ENCODE results near the gene DUSP15.

DUSP15 gene

DNA sequence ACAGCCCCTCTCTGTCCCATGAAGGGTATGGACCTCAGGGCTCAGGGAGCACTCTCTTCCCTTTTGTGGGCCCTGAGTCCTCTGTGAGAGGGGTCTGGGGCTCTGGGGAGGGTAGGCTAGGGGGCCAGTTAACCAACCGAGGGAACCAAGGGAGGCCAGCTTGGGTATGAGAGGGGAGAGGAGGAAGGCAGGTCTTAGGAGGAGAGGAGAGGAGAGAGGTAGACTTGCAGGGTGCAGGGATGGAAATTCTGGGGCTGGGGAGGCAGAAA, 720 bp downstream of the DUSP15 start:
- no peak for TF ChIP-seq CREB5 (CRISPR knock-in tag; IDR thresholded peaks at IDR 0.05; ENCODE audit: low read depth)
- TF ChIP-seq, protein P1, sequence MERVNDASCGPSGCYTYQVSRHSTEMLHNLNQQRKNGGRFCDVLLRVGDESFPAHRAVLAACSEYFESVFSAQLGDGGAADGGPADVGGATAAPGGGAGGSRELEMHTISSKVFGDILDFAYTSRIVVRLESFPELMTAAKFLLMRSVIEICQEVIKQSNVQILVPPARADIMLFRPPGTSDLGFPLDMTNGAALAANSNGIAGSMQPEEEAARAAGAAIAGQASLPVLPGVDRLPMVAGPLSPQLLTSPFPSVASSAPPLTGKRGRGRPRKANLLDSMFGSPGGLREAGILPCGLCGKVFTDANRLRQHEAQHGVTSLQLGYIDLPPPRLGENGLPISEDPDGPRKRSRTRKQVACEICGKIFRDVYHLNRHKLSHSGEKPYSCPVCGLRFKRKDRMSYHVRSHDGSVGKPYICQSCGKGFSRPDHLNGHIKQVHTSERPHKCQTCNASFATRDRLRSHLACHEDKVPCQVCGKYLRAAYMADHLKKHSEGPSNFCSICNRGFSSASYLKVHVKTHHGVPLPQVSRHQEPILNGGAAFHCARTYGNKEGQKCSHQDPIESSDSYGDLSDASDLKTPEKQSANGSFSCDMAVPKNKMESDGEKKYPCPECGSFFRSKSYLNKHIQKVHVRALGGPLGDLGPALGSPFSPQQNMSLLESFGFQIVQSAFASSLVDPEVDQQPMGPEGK (CRISPR knock-in tag; IDR thresholded peaks at IDR 0.05; ENCODE audit: borderline replicate concordance) = no peak
- no peak for TF ChIP-seq ZNF8 (CRISPR knock-in tag; IDR thresholded peaks at IDR 0.05)
- no peak for TF ChIP-seq ISL1 (CRISPR knock-in tag; IDR thresholded peaks at IDR 0.05)
- no peak for TF ChIP-seq CSRNP3 (CRISPR knock-in tag; IDR thresholded peaks at IDR 0.05)
- no peak for TF ChIP-seq ZC3H10 (CRISPR knock-in tag; IDR thresholded peaks at IDR 0.05)
- no peak for TF ChIP-seq OSR1 (CRISPR knock-in tag; IDR thresholded peaks at IDR 0.05)
- no peak for TF ChIP-seq PPARA (CRISPR knock-in tag; IDR thresholded peaks at IDR 0.05; ENCODE audit: borderline replicate concordance)
- TF ChIP-seq TSHZ2 (CRISPR knock-in tag; IDR thresholded peaks at IDR 0.05) = no peak
- no peak for TF ChIP-seq ZNF70 (CRISPR knock-in tag; IDR thresholded peaks at IDR 0.05)
- no peak for TF ChIP-seq POU6F1 (CRISPR knock-in tag; IDR thresholded peaks at IDR 0.05; ENCODE audit: borderline replicate concordance, low read depth)
- TF ChIP-seq GLIS3 (CRISPR knock-in tag; IDR thresholded peaks at IDR 0.05) = no peak
- no peak for TF ChIP-seq BACH2 (CRISPR knock-in tag; IDR thresholded peaks at IDR 0.05; ENCODE audit: borderline replicate concordance)
- ATAC-seq = no peak

DNA sequence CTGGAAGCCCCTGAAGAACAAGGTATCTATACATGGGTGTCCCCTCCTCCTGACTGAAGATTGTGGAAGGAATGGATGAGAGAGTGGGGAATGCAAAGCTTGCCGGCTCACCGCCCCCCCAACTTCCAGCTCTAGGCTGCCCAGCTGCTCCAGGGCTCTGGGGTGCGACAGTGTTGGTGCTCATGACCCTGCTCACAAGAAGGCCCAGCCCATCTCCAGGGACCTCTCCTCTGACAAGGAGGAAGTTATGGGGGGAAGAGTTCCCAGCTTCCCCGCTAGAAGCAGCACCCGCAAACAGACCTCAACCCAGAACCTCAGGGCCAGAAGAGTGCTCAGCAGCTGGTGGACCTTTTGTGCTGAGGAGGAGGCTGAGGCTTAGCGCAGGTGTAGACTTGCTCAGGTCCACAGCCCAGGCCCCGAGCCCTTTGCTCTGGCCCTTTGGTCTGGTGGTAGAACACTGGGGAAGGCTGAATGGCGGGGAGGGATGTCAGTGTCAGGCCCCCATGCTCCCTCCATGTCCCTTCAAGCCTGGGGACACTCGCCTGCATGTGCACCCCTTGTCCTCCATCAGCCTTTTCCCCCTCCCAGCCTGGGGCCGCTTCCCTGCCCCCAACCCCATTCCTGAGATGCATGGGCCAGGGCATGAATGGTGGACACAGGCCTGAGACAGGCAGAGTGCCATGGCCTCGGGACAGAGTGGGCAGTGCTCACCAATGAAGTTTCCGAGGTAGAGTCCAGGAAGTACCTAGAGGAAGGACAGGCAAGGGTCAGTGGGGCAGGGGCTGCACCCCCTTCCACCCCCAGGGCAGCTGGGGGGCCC, 1.3 kb downstream of the DUSP15 start:
- TF ChIP-seq TCF4 (CRISPR knock-in tag; IDR thresholded peaks at IDR 0.05; ENCODE audit: borderline replicate concordance) (no peak), ISL1 (CRISPR knock-in tag; IDR thresholded peaks at IDR 0.05) (no peak), BACH2 (CRISPR knock-in tag; IDR thresholded peaks at IDR 0.05; ENCODE audit: borderline replicate concordance) (no peak), PPARA (CRISPR knock-in tag; IDR thresholded peaks at IDR 0.05; ENCODE audit: borderline replicate concordance) (no peak), OSR1 (CRISPR knock-in tag; IDR thresholded peaks at IDR 0.05) (no peak), CREB5 (CRISPR knock-in tag; IDR thresholded peaks at IDR 0.05; ENCODE audit: low read depth) (no peak), ZFP30 (CRISPR knock-in tag; IDR thresholded peaks at IDR 0.05) (no peak), POU6F1 (CRISPR knock-in tag; IDR thresholded peaks at IDR 0.05; ENCODE audit: borderline replicate concordance, low read depth) (no peak), ZNF565 (CRISPR knock-in tag; conservative IDR thresholded peaks at IDR 0.05; ENCODE audit: low read depth) (no peak), ZFP3 (CRISPR knock-in tag; IDR thresholded peaks at IDR 0.05) (no peak), ZC3H10 (CRISPR knock-in tag; IDR thresholded peaks at IDR 0.05) (no peak), GLIS3 (CRISPR knock-in tag; IDR thresholded peaks at IDR 0.05) (no peak), TOX (CRISPR knock-in tag; IDR thresholded peaks at IDR 0.05; ENCODE audit: borderline replicate concordance) (no peak)
- TF ChIP-seq, protein P1 (CRISPR knock-in tag; IDR thresholded peaks at IDR 0.05; ENCODE audit: borderline replicate concordance) = no peak
- ATAC-seq = no peak; the same call in 2 of the 3 replicates

Measured in SK-N-SH treated with all-trans-retinoic acid at 6 μM for 48 hours (cell line).